NCI-H345 (cell line): Measurements from ENCODE around the gene PRKCQ.
"Not testable (repeated sequence)": the region's sequence is repeated elsewhere in the genome, so short reads cannot be mapped to it uniquely, and the experiment has no call there.

Source experiments
- DNase-seq: peaks from one replicate; lab custom pipeline; 2025; lab: John Stamatoyannopoulos, UW

PRKCQ gene

GRCh38 chr10:6383096-6383812, 196.8 kb downstream of the PRKCQ start:
- no peak for DNase-seq

DNA sequence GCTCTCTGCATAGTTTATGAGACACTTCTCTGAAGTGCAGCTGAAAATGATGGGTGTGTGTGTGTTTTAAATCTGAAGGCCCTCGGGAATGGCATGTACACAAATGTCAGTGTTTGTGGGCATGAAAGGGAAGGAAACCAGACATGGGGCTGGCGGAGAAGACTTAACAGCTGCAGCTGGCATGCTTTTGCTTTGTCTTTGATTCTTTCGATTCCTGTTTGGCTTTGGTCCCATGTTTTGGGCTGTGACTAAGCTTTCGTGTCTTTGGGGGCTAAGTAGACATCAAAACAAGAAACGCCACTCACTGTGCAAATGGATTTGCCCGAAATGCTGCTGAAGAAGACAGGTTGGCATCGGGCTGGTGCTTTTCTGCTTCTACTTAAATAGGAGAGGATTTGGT, 198.0 kb downstream of the PRKCQ start:
- no peak for DNase-seq

DNA sequence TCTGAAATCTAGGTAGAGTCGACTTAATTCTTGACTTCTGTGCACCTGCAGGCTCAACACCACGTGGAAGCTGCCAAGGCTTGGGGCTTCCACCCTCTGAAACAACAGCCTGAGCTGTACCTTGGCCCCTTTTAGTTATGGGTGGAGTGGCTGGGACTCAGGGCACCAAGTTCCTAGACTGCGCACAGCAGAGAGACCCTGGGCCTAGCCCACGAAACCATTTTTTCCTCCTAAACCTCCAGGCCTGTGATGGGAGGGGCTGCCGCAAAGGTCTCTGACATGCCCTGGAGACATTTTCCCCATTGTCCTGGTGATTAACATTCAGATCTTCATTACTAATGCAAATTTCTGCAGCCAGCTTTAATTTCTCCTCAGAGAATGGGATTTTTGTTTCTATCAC, 199.6 kb downstream of the PRKCQ start:
- not testable (repeated sequence) for DNase-seq

DNA sequence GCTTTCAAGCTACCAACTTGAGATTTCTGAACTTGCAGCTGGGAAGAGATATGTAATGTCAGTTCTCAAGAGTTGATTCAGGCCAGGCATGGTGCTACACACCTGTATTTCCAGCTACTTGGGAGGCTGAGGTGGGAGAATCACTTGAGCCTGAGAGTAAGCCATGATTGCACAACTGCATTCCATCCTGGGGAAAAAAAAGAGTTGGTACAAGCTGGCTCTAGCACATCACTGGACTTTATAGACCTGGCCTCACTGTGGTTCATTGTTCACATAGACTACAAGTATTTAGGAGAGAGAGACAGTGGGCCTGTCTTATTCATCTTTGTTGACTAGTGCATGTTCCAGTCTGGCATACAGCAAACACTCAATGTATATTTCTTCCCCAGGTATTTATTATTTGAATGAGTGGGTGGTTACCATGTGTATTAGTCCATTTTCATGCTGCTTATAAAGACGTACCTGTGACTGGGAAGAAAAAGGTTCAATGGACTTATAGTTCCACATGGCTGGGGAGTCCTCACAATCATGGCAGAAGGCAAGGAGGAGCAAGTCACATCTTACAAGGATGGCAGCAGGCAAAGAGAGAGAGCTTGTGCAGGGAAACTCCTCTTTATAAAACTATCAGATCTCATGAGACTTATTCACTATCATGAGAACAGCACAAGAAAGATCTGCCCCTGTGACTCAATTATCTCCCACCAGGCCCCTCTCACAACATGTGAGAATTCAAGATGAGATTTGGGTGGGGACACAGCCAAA, 200.9 kb downstream of the PRKCQ start:
- no peak for DNase-seq
